ENCODE measurements around the gene MITF. TPM values are rescaled to one million over a fixed set of nuclear protein-coding genes. Genes with fewer than 3 reads are reported as not detected.
"Not testable (repeated sequence)": the region's sequence is repeated elsewhere in the genome, so short reads cannot be mapped to it uniquely, and the experiment has no call there.

Gene MITF
- total RNA-seq, 6 experiments from 2014 or later: 1.9 to 4.1 (median 3.8) TPM

DNA sequence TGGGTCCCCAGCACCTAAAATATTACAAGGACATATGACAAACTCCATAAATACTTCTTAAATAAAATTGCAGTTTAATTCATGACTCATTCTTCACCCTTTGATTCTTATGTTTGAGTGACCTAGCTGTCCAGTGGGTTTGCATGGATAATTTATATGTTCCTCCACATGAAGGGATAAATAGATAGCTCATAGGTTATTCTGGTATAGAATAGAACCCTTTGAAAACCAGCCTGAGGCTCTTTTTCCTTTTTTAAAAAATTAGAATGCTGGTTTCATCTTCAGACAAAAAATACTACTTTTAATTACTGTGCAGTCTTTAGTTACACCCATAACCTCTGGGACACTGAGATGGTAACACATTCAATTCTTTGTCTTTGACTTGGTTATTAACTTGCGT lies 163.1 kb downstream of the MITF start:
- H3K36me3 ChIP-seq: no peaks in the 10 kb centered on the region
- TF ChIP-seq POLR2A (IDR thresholded peaks at IDR 0.05) (no peak), CTCF (IDR thresholded peaks at IDR 0.05) (no peak)
- ATAC-seq: no peak

GRCh38 chr3:69906351-69906966 lies 167.2 kb downstream of the MITF start:
- Histone ChIP-seq H3K4me3 (no peak overlapping the region), H3K36me3 (no peaks in the 10 kb centered on the region), H3K9me3 (no peaks in the 10 kb centered on the region), H3K27me3 (no peaks in the 10 kb centered on the region), H3K4me1 (no peaks in the 10 kb centered on the region), H3K27ac (no peak overlapping the region)
- intact Hi-C loops (cut with DNase I): no loop called here
- TF ChIP-seq POLR2A (IDR thresholded peaks at IDR 0.05) (no peak), CTCF (IDR thresholded peaks at IDR 0.05) (no peak)
- WGBS (ENCODE audit: insufficient coverage, low coverage, low lambda C conversion rate, missing lambda C conversion rate): 100% methylated on average over 2 of the region's 2 CpGs
- ATAC-seq: no peak
- DNase-seq: no peak

More for the DNA sequence above, 163.1 kb downstream of the MITF start:
- Histone ChIP-seq H3K27me3 (no peaks in the 10 kb centered on the region), H3K27ac (no peak overlapping the region), H3K4me3 (no peak overlapping the region), H3K4me1 (no peaks in the 10 kb centered on the region), H3K9me3 (no peaks in the 10 kb centered on the region)
- WGBS (ENCODE audit: insufficient coverage, low coverage, low lambda C conversion rate, missing lambda C conversion rate): 85% methylated on average over 1 of the region's 1 CpG
- intact Hi-C loops (cut with DNase I): no loop called here
- DNase-seq: no peak

DNA sequence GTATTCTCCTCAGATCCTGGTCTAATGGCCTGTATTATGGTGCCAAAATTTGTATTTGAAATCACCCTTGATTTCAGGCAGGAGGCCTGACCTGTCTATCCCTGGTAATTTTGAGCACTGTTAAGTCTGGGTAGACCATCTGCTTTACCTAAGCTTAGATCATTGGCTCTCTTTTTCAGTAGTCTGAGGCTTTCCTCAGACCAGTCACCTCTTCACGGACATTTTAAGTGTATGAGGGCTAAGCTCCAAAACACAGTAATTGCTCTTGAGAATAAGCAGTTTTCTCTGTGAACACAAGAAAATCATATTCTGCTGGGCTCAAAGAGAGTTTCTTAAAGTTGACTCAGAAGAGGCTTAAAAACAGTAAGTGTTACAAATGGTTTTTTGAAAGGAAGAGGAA lies 168.3 kb downstream of the MITF start:
- Histone ChIP-seq H3K36me3 (no peaks in the 10 kb centered on the region), H3K4me3 (no peak overlapping the region), H3K27me3 (no peaks in the 10 kb centered on the region), H3K4me1 (no peaks in the 10 kb centered on the region), H3K27ac (no peak overlapping the region), H3K9me3 (no peaks in the 10 kb centered on the region)
- DNase-seq: no peak
- no peak for ATAC-seq
- no peak for TF ChIP-seq POLR2A (IDR thresholded peaks at IDR 0.05)
- no peak for TF ChIP-seq CTCF (IDR thresholded peaks at IDR 0.05)
- intact Hi-C loops (cut with DNase I): no loop called here
- WGBS (ENCODE audit: insufficient coverage, low coverage, low lambda C conversion rate, missing lambda C conversion rate): 76% methylated on average over 1 of the region's 1 CpG

GRCh38 chr3:69909859-69910258 lies 170.6 kb downstream of the MITF start:
- intact Hi-C loops (cut with DNase I): not testable (repeated sequence)

DNA sequence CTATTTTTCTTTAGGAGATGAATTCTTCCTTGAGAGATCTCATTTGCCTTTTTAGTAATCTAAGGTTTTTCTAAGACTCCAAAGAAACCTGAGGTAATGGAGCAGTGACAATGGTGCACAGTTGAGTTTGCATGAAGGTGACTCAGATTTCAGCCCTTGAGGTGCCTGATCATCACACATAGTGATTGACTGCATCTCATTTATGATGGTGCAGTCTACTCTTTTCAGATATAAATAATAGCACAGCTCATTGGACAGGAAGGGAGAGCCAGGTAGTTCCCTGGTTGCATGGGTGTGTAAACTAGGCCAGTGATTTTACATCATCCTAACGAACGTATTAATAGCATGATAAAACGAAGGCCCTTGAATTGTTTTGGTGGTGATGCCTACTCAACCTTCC lies 174.2 kb downstream of the MITF start:
- H3K36me3 ChIP-seq: no peaks in the 10 kb centered on the region
- TF ChIP-seq CTCF (IDR thresholded peaks at IDR 0.05) (no peak), POLR2A (IDR thresholded peaks at IDR 0.05) (no peak)
- H3K27ac ChIP-seq: no peak overlapping the region
- no peaks in the 10 kb centered on the region for H3K9me3 ChIP-seq
- DNase-seq: no peak
- H3K27me3 ChIP-seq: no peaks in the 10 kb centered on the region
- WGBS (ENCODE audit: insufficient coverage, low coverage, low lambda C conversion rate, missing lambda C conversion rate): 95% methylated on average over 3 of the region's 3 CpGs
- ATAC-seq: no peak
- no peak overlapping the region for H3K4me3 ChIP-seq
- intact Hi-C loops (cut with DNase I): no loop called here
- no peaks in the 10 kb centered on the region for H3K4me1 ChIP-seq

More at GRCh38 chr3:69909859-69910258, 170.6 kb downstream of the MITF start:
- not testable (repeated sequence) for DNase-seq, H3K9me3 ChIP-seq, ATAC-seq, H3K27me3 ChIP-seq, H3K36me3 ChIP-seq, H3K4me3 ChIP-seq, H3K4me1 ChIP-seq, H3K27ac ChIP-seq

Data from right lobe of liver (tissue), 6 donors.